Pancreas (tissue), 10 donors: Measurements from ENCODE around the gene TMEM121. TPM values are rescaled to one million over a fixed set of nuclear protein-coding genes. Genes with fewer than 3 reads are reported as not detected.

Experiments used
- ATAC-seq, 4 donors: fragments of 200-7000 bp; cut with Tn5 transposase; one replicate each; pipeline versions ENCODE4 v1.8.0 to v1.9.1; 2020; ENCODE audit warnings: mild to moderate bottlenecking in 4 of 4, moderate library complexity in 4 of 4
- DNase-seq, 6 donors: peaks; one replicate each; pipeline ENCODE4 v3.0.0-alpha.2; 2020
- FAIRE-seq: peaks from 2 replicates; lab custom pipeline; 2012; peaks lifted over from hg19 to GRCh38; lab: Jason Lieb, UNC
- H3K27ac ChIP-seq, 4 donors: fragments of 200-600 bp; sonication (generic); 1 replicate in 3 of 4; 2 replicates in 1 of 4; pipeline versions ENCODE4 v1.5.0 to v1.8.0; 2020
- H3K27me3 ChIP-seq, 4 donors: fragments of 200-600 bp; one replicate each; pipeline ENCODE4 v1.8.0; 2021
- H3K36me3 ChIP-seq, 3 donors: fragments of 200-600 bp; sonication (generic) in 1 of 3; one replicate each; pipeline versions ENCODE4 v1.5.0 to v1.8.0; 2020 to 2021
- H3K4me1 ChIP-seq, 3 donors: fragments of 200-600 bp; one replicate each; pipeline ENCODE4 v1.8.0; 2021
- H3K4me3 ChIP-seq, 4 donors: fragments of 200-600 bp; sonication (generic) in 2 of 4; one replicate each; pipeline versions ENCODE4 v1.5.0 to v1.8.0; 2020 to 2021
- H3K9me3 ChIP-seq, 4 donors: fragments of 200-600 bp; one replicate each; pipeline ENCODE4 v1.8.0; 2021
- CTCF ChIP-seq, 4 donors: fragments of 200-600 bp; sonication (generic) in 3 of 4; IDR thresholded peaks; one replicate each; pipeline versions ENCODE4 v1.5.0 to v1.8.0; 2021; ENCODE audit warnings: antibody characterized with exemption in 4 of 4
- WGBS, 2 donors: extraction: QIAGEN DNeasy Blood & Tissue Kit; methylation state at CpG; one replicate each; pipeline ENCODE4 v1.1.7; 2013; 5-methylcytosine and 5-hydroxymethylcytosine counted together
- intact Hi-C, 3 donors: fragments of 100-400 bp; cut with DNase I; formaldehyde crosslinking; loops; one replicate each; pipeline versions ENCODE4 v1.11.1 to v1.14.2; 2022
- polyA plus RNA-seq, 2 donors: library from polyadenylated mRNA; stranded (reverse); fragments of 200-250 nt; gene quantifications; one replicate each; pipeline ENCODE4 v1.2.3, GENCODE V29; 2013
- total RNA-seq, 6 donors: library from RNA; stranded (reverse); fragmentation: NEBNext Ultra II Directional in 4 of 6; extraction: Animal tissue kit (Norgen Biotek cat#: 25700) in 4 of 6; gene quantifications; one replicate each; pipeline versions ENCODE4 v1.2.1 to v1.2.4, GENCODE V29; 2021 to 2023
- donor health status: healthy with polysubstance abuse.
- donor health status: DM: no; HTN: no; CAD: no; lungs with moderate emphysema.
- donor health status: DM: no; HTN: no; CAD: no.
- donor health status: control.
- donor health status: control.
- donor health status: Bipolar disorder and iron deficiency.
- donor health status: DM: yes; HTN: yes; CAD: no.
- donor health status: DM: no; HTN: no; CAD: no.
- donor health status: DM: no; HTN: no; CAD: no.
- donor health status: DM: yes; HTN: yes; CAD: no.

Gene TMEM121
- total and polyA plus RNA-seq, 8 donors, result 0.92 to 3.3 (median 1.8) TPM

GRCh38 chr14:105534586-105534985 is 8.2 kb downstream of the TMEM121 start:
- H3K4me3 ChIP-seq, result no peak overlapping the region
- WGBS, 2 donors, result 50 to 62% methylated on average over 13 of the region's 13 CpGs
- no peak for ATAC-seq
- H3K4me1 ChIP-seq, result no peaks in the 10 kb centered on the region
- H3K9me3 ChIP-seq, result no peaks in the 10 kb centered on the region
- peak in 1 of 6 donors; percentile 46 for DNase-seq
- H3K36me3 ChIP-seq, result no peaks in the 10 kb centered on the region
- H3K27me3 ChIP-seq, result no peaks in the 10 kb centered on the region
- no peak for FAIRE-seq
- intact Hi-C loops, result no loop called here
- H3K27ac ChIP-seq, result no peak overlapping the region
- no peak for TF ChIP-seq CTCF (IDR thresholded peaks at IDR 0.05)

- intact Hi-C loops, result no loop called here
- DNase-seq (peak in 2 of 6 donors; percentile 35 to 55), FAIRE-seq (no peak), ATAC-seq (no peak)
- TF ChIP-seq CTCF (IDR thresholded peaks at IDR 0.05), result no peak
- Histone ChIP-seq H3K27me3 (no peaks in the 10 kb centered on the region), H3K36me3 (no peaks in the 10 kb centered on the region), H3K27ac (no peak overlapping the region), H3K4me3 (no peak overlapping the region), H3K9me3 (no peaks in the 10 kb centered on the region), H3K4me1 (no peaks in the 10 kb centered on the region)
- 62 to 71% methylated on average over 7 of the region's 7 CpGs for WGBS, 2 donors
Measured at GRCh38 chr14:105536051-105536450, 9.7 kb downstream of the TMEM121 start.

GRCh38 chr14:105536691-105537579 is 10.6 kb downstream of the TMEM121 start:
- Histone ChIP-seq H3K4me1 (no peaks in the 10 kb centered on the region), H3K4me3 (no peak overlapping the region), H3K27me3 (no peaks in the 10 kb centered on the region), H3K27ac (no peak overlapping the region), H3K36me3 (no peaks in the 10 kb centered on the region), H3K9me3 (no peaks in the 10 kb centered on the region)
- intact Hi-C loops, result no loop called here
- 54 to 63% methylated on average over 32 to 34 of the region's 34 CpGs for WGBS, 2 donors
- FAIRE-seq (no peak), ATAC-seq (no peak), DNase-seq (peak in 1 of 6 donors; percentile 52)
- no peak for TF ChIP-seq CTCF (IDR thresholded peaks at IDR 0.05)

- intact Hi-C loops, result no loop called here
- Histone ChIP-seq H3K9me3 (no peaks in the 10 kb centered on the region), H3K27ac (no peak overlapping the region), H3K36me3 (no peaks in the 10 kb centered on the region), H3K4me3 (no peak overlapping the region), H3K4me1 (no peaks in the 10 kb centered on the region), H3K27me3 (no peaks in the 10 kb centered on the region)
- 13 to 16% methylated on average over 30 of the region's 30 CpGs for WGBS, 2 donors
- peak; percentile 97 to 98 (median 98) for TF ChIP-seq CTCF (IDR thresholded peaks at IDR 0.05)
- ATAC-seq (peak; percentile 81 to 94 (median 91)), FAIRE-seq (no peak), DNase-seq (peak in 4 of 6 donors; percentile 69 to 93 (median 80))
Measured at GRCh38 chr14:105537580-105538474, 11.4 kb downstream of the TMEM121 start.
